SIG-M5 treated with dmso at 0.1 percent for 504 hours (cell line): ENCODE results near the gene MUC7.
"Not testable (repeated sequence)": the region's sequence is repeated elsewhere in the genome, so short reads cannot be mapped to it uniquely, and the experiment has no call there.

Source experiments
- DNase-seq: peaks from one replicate; lab custom pipeline; 2025; ENCODE audit not compliant: unreplicated experiment; lab: John Stamatoyannopoulos, UW

MUC7 gene

DNA sequence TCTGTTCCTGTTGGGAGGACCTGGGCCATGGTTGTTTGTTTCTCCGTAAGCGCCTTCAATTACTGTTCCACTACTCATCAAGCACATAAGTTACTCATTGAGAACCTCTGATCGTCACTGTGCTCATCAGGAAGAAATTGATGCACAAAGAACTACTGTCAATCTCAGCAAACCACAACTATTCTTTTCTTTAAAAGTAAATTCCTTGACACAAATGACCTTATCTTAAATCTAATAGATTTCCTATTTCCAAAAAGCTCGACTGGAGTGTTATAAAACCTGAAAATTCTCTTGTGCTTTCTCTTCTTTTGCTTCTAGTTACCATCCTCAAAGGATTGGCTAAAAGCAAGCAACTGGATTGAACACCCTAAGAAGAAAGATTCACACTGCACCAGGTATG, at the start of gene MUC7:
Gene MUC7 (plus strand): TSS at position 301 of the 400 bp plus-strand sequence. CDS start 1,825 bp downstream, outside the sequence.
- no peak for DNase-seq

DNA sequence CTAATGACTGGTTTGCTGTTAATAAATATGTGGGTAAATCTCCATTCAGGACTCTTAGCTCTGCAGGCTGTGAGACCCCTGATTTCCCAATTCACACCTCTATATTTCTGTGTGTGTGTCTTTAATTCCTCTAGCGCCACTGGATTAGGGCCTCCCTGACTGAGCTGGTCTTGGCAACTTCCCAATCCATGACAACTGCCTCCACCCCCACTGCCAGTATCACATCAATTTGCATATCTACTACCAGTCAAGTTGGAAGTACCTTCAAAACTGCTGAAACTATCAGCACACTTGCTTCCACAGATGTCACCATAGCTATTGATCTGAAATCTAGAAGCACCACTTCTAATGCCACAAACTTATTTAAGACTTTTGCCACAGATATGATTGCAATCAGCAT, 46.7 kb upstream of the MUC7 start:
- DNase-seq: no peak

DNA sequence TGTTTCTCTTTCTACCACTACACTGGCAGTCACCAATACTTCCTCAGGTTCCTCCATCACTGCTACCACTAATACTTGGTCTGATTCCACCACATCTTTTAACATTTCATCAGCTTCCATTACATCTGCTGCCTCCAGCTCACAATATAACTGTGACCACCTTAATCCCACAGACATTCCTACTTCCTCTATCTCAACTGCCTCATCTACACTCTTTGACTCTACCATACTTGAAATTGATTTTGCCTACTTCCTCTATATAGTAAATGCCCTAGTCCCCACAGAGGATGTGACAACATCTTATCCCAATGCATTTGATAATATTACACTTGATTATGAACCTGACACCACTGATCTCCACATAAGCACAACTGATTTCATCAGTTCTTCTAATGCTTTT, 45.2 kb upstream of the MUC7 start:
- DNase-seq: no peak

DNA sequence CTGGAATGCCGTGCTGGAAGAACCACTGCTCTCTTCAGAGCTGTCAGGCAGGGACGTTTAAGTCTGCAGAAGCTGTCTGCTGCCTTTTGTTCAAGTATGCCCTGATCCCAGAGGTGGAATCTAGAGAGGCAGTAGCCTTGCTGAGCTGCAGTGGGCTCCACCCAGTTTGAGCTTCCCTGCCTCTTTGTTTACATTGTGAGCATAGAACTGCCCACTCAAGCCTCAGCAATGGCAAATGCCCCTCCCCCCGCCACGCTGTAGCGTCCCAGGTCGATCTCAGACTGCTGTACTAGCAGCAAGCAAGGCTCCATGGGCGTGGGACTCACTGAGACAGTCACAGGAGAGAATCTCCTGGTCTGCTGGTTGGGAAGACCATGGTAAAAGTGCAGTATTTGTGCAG, 34.8 kb upstream of the MUC7 start:
- no peak for DNase-seq

GRCh38 chr4:70442474-70442873, 29.5 kb upstream of the MUC7 start:
- no peak for DNase-seq

- no peak for DNase-seq
Measured at GRCh38 chr4:70443329-70443728, 28.7 kb upstream of the MUC7 start.

DNA sequence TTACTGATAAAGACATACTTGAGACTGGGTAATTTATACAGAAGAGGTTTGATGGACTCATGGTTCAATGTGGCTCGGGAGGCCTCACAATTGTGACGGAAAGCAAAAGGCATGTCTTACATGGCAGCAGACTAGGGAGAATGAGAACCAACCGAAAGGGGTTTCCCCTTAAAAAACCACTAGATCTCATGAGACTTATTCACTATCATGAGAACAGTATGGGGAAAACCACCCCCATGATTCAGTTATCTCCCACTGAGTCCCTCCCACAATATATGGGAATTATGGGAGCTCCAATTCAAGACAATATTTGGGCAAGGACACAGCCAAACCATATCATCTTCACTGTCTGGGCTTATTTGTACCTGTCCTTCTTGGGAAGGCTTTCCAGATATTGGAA, 22.8 kb upstream of the MUC7 start:
- DNase-seq: no peak

- DNase-seq: no peak
Measured at GRCh38 chr4:70452946-70453345, 19.1 kb upstream of the MUC7 start.

DNA sequence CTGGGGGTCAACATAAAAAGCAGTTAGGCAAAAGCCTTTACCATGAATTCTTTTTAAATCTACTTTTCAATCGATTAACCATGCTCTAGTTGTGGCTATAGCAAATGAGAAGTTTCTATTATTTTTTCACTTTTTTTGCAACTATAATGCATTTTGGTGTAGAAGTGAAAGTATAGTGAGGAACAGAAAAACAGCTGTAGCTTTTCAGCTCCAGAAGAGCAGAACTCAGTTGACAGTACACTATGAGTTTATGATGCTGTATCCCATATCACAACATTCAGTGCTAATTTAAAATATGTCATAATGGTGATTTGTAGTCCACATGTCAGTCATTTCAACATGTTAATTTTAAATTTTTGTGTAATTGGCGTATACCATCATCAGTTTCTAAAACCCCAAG, 8.7 kb upstream of the MUC7 start:
- DNase-seq: no peak

- no peak for DNase-seq
Measured at GRCh38 chr4:70473679-70474078, 1.7 kb downstream of the MUC7 start.

- DNase-seq: no peak
Measured at GRCh38 chr4:70488748-70489147, 16.8 kb downstream of the MUC7 start.

DNA sequence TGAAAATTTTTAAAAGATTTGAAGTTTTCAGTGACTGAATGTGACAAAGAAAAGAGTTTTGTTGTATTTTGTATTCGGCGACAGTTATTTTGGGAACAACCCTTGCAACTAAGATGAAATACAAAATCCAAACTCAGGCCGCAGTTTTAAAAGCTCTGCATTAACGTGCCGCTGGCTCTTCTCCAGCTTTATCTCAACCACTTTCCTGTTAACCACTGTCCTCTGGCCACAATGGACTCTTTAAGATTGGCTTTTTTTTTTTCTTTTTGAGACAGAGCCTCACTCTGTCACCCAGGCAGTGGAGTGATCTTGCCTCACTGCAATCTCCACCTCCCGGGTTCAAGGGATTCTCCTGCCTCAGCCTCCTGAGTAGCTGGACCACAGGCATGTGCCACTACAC, 24.2 kb downstream of the MUC7 start:
- DNase-seq: no peak

- not testable (repeated sequence) for DNase-seq
Measured at GRCh38 chr4:70501838-70502237, 29.8 kb downstream of the MUC7 start.

- no peak for DNase-seq
Measured at GRCh38 chr4:70504733-70505132, 32.7 kb downstream of the MUC7 start.

- DNase-seq: no peak
Measured at GRCh38 chr4:70505151-70505748, 33.3 kb downstream of the MUC7 start.

- DNase-seq: no peak
Measured at GRCh38 chr4:70508801-70509200, 36.8 kb downstream of the MUC7 start.

DNA sequence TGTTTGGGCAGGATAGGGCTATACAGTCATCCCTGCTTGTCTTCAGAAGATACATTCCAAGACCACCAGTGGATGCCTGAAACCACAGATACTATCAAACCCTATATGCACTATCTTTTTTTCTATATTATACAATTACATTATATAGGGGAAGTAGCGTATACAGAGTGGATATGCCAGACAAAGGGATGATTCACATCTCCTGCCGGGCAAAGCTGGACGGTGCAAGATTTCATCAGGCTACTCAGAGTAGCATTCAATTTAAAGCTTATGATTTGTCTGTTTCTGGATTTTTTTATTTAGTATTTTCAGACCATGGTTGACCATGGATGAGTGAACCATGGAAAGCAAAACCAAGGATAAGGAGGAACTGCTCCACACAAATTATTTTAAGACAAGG, 39.4 kb downstream of the MUC7 start:
- DNase-seq: no peak

GRCh38 chr4:70515367-70516250, 43.6 kb downstream of the MUC7 start:
- DNase-seq: no peak

DNA sequence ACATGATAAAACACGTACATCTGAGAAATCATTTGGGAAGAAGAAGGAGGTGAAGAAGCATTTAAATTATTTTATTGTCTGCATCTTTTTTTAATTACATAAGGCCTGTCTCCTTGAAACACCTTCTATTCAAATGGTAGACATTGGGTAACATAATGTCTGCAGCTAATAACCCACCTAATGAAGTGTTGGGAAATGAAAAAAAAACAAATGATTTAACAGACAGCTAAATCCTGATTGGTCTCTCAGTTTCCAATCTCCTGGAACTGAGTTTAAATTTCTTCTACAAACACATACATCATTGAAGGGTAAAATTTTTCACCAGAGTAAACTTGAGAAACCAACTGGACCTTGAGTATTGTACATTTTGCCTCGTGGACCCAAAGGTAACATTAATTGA, 46.3 kb downstream of the MUC7 start, which contains the start of gene AMTN:
Gene AMTN (plus strand): TSS at position 301 of the 400 bp plus-strand sequence. CDS start 209 bp downstream, outside the sequence.
- DNase-seq: no peak

- no peak for DNase-seq
Measured at GRCh38 chr4:70518716-70519115, 46.7 kb downstream of the MUC7 start.

- DNase-seq: no peak
Measured at GRCh38 chr4:70522626-70523025, 50.6 kb downstream of the MUC7 start.

DNA sequence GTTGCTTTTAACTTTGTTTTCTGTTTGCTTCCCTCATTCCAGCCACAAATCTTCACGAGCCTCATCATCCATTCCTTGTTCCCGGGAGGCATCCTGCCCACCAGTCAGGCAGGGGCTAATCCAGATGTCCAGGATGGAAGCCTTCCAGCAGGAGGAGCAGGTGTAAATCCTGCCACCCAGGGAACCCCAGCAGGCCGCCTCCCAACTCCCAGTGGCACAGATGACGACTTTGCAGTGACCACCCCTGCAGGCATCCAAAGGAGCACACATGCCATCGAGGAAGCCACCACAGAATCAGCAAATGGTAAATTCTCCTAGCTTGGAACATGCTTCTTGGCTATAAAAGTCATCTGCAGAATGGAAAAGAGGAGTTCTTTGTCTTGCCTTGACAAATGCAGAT, 59.0 kb downstream of the MUC7 start:
- no peak for DNase-seq
